Adrenal gland (tissue), 12 donors: ENCODE data around the gene LAMTOR2. TPM values are rescaled to one million over a fixed set of nuclear protein-coding genes. Genes with fewer than 3 reads are reported as not detected.

Experiments
- DNase-seq, 7 donors: peaks; one replicate each; pipeline ENCODE4 v3.0.0-alpha.2; 2019 to 2020
- H3K27ac ChIP-seq, 5 donors: fragments of 200-600 bp; sonication (generic) in 4 of 5; 1 replicate in 3 of 5; 2 replicates in 2 of 5; pipeline versions ENCODE4 v1.5.1 to v1.8.0; 2016 to 2020; ENCODE audit warnings: mild to moderate bottlenecking in 1 of 5
- H3K27me3 ChIP-seq: fragments of 200-600 bp; 2 replicates; pipeline ENCODE4 v1.8.0; 2021
- H3K36me3 ChIP-seq, 2 donors: fragments of 200-600 bp; replicated peaks in 1 of 2; 1 replicate in 1 of 2; 2 replicates in 1 of 2; pipeline versions ENCODE4 v1.5.1 to v1.8.0; 2018 to 2022
- H3K4me1 ChIP-seq, 2 donors: fragments of 200-600 bp; replicated peaks in 1 of 2; 1 replicate in 1 of 2; 2 replicates in 1 of 2; pipeline versions ENCODE4 v1.5.1 to v1.8.0; 2018 to 2021
- H3K4me3 ChIP-seq, 4 donors: fragments of 200-600 bp; sonication (generic) in 3 of 4; one replicate each; pipeline ENCODE4 v1.5.1; 2016 to 2018
- H3K9me3 ChIP-seq, 3 donors: fragments of 200-600 bp; sonication (generic) in 1 of 3; replicated peaks in 1 of 3; 1 replicate in 2 of 3; 2 replicates in 1 of 3; pipeline versions ENCODE4 v1.5.1 to v1.8.0; 2016 to 2021
- POLR2A ChIP-seq, 2 donors: fragments of 450-650 bp; IDR thresholded peaks; one replicate each; pipeline ENCODE4 v1.6.1; 2017; ENCODE audit warnings: antibody characterized with exemption in 2 of 2, mild to moderate bottlenecking in 2 of 2, moderate library complexity in 1 of 2
- WGBS, 4 donors: extraction: QIAGEN DNeasy Blood & Tissue Kit in 2 of 4; methylation state at CpG; one replicate each; pipeline versions ENCODE4 v1.1.5 to v1.1.7; 2013 to 2017; 5-methylcytosine and 5-hydroxymethylcytosine counted together
- intact Hi-C, 2 donors: fragments of 100-400 bp; cut with DNase I; formaldehyde crosslinking; loops; one replicate each; pipeline versions ENCODE4 v1.14.1 to v1.15.0; 2022 to 2023
- polyA plus RNA-seq, 3 donors: library from polyadenylated mRNA; stranded (reverse); fragments of 200-250 nt in 2 of 3; fragments of 350-450 nt in 1 of 3; fragmentation: Illumina TruSeq in 1 of 3; extraction: RNeasy Lipid Tissue Mini Kit (QIAGEN cat#74804) in 1 of 3; gene quantifications; one replicate each; pipeline ENCODE4 v1.2.3, GENCODE V29; 2013 to 2014
- total RNA-seq, 9 donors: library from RNA; depleted of rRNA in 4 of 9; stranded (reverse); fragments of >200 nt in 4 of 9; fragments of 120-200 nt in 1 of 9; fragmentation: NEBNext Ultra II Directional in 1 of 9; extraction: Animal tissue kit (Norgen Biotek cat#: 25700) in 1 of 9; gene quantifications; one replicate each; pipeline versions ENCODE4 v1.1.0 to v1.2.4, GENCODE V29; 2013 to 2023
- TF ChIP-seq, protein P1 (sequence below), 6 experiments: fragments of 450-650 bp in 4 of 6; fragments of 200-600 bp in 2 of 6; sonication (generic) in 1 of 6; IDR thresholded peaks; 1 replicate in 5 of 6; 2 replicates in 1 of 6; pipeline versions ENCODE4 v1.5.1 to v1.8.0; 2016 to 2021; ENCODE audit warnings: antibody characterized with exemption in 6 of 6, mild to moderate bottlenecking in 2 of 6, moderate library complexity in 1 of 6
- donor health status: healthy with polysubstance abuse.
- donor health status: Bipolar disorder and iron deficiency.
- donor health status: DM: yes; HTN: yes; CAD: no.
- donor health status: DM: no; HTN: no; CAD: no.
- donor health status: DM: no; HTN: no; CAD: no.
- donor health status: DM: yes; HTN: yes; CAD: no.

LAMTOR2 gene
- total and polyA plus RNA-seq, 12 donors = 53.6 to 216 (median 86.3) TPM

DNA sequence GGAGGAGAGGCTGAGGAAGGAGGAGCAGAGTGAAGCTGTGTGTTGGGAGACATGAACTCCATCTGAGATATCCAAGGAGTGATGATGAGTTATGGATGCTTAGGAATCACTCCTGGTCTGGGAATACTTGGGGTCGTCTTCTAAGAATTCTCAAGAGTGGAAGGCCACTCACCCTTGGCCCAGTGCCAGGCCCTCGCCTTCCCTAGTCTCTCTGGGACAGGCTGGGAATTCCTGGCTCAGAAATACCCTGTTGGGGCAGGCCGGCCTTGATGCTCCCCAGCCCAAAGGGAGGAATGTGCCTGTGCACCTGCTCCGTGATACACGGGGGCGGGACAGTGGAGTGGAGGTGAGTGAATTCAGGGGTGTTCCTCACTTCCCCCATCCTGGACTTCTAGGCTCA lies 47.3 kb downstream of the LAMTOR2 start:
- DNase-seq = peak in 1 of 7 donors; percentile 61
- TF ChIP-seq, protein P1, sequence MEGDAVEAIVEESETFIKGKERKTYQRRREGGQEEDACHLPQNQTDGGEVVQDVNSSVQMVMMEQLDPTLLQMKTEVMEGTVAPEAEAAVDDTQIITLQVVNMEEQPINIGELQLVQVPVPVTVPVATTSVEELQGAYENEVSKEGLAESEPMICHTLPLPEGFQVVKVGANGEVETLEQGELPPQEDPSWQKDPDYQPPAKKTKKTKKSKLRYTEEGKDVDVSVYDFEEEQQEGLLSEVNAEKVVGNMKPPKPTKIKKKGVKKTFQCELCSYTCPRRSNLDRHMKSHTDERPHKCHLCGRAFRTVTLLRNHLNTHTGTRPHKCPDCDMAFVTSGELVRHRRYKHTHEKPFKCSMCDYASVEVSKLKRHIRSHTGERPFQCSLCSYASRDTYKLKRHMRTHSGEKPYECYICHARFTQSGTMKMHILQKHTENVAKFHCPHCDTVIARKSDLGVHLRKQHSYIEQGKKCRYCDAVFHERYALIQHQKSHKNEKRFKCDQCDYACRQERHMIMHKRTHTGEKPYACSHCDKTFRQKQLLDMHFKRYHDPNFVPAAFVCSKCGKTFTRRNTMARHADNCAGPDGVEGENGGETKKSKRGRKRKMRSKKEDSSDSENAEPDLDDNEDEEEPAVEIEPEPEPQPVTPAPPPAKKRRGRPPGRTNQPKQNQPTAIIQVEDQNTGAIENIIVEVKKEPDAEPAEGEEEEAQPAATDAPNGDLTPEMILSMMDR (IDR thresholded peaks at IDR 0.05) = no peak
- TF ChIP-seq POLR2A (IDR thresholded peaks at IDR 0.05) = no peak
- WGBS, 4 donors = 56 to 68% (median 58%) methylated on average over 5 to 6 of the region's 6 CpGs

DNA sequence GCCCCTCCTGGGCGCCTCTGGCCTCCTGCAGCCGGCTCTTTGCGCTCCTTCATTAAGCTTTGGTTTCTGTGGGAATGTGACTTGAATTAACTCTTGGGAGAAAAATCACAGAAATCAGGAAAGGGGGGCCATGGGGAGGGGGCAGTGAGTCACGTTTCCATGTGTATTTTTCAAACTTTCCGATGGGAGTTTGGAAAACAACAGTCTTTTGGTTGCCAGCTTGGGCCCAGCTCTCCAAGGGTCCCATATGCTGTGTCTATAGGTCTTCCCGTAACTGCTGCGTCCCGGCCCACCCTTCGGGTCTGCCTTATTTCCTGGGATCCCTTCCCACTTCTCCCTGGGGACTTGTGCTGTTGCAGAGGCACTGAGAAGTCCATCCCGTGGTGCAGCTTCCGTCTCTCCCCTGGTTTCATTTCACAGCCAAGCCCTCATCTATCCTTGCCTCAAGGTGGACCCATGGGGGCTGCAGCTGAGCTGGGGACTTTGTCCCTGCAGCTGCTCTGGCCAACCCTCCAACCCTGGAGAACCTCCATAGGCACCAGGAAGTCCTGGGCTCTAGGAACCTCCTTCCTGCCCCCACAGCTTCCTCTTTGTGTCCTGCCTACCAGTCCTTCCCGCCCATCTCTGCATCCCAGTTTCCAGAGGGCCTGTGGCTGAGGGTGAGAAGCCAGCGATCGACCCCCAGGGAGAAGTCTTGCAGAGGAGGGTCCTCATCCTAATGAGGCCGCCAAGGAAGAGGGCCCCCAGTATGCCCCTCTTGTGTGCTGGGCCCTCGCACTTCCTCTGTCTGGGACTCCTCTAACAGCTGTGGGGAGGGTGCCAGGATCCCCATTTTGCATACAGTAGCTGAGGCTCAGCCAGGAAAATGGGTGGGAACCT lies 48.3 kb downstream of the LAMTOR2 start:
- intact Hi-C loops = no loop called here

More for the DNA sequence above, 47.3 kb downstream of the LAMTOR2 start:
- Histone ChIP-seq H3K4me1 (peaks cover 14 to 65% of the 10 kb centered on the region in 2 donors), H3K4me3 (no peak overlapping the region), H3K27me3 (no peaks in the 10 kb centered on the region), H3K27ac (no peak overlapping the region), H3K36me3 (no peaks in the 10 kb centered on the region), H3K9me3 (no peaks in the 10 kb centered on the region)
- intact Hi-C loops = no loop called here

DNA sequence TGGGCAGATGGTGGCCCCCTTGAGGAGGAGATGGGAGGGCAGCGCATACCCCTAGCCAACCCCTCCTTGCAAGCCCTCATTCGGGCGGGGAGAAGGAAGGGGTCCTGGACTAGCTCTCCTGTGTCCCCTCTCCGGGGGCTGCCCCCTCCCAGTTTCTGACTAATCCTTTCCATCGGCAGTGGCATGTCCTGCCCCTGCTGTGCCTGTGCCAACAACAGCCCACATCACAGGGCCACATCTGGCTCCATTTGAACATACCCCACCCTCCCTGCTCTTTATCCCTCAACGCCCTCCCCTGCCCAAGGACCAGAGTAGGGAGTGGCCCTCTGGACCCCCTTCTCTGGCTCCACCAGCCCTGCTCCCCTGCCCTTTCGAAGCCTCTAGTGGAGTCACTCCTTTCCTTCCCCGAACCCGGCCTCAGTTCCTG lies 49.0 kb downstream of the LAMTOR2 start:
- no peak for TF ChIP-seq POLR2A (IDR thresholded peaks at IDR 0.05)
- TF ChIP-seq, protein P1 (IDR thresholded peaks at IDR 0.05) = no peak
- peak in 1 of 7 donors; percentile 65 for DNase-seq
- Histone ChIP-seq H3K4me3 (no peak overlapping the region), H3K27me3 (no peaks in the 10 kb centered on the region), H3K4me1 (peaks cover 11 to 64% of the 10 kb centered on the region in 2 donors), H3K9me3 (no peaks in the 10 kb centered on the region), H3K27ac (peak overlapping the region in 3 of 5 donors; percentile 11 to 97 (median 91)), H3K36me3 (no peaks in the 10 kb centered on the region)
- intact Hi-C loops = no loop called here
- 63 to 91% (median 67%) methylated on average over 7 to 9 of the region's 9 CpGs for WGBS, 4 donors

More for the DNA sequence above, 48.3 kb downstream of the LAMTOR2 start:
- WGBS, 4 donors = 69 to 80% (median 74%) methylated on average over 12 to 16 of the region's 16 CpGs
- DNase-seq = no peak
- Histone ChIP-seq H3K9me3 (no peaks in the 10 kb centered on the region), H3K4me1 (peaks cover 11 to 64% of the 10 kb centered on the region in 2 donors), H3K27me3 (no peaks in the 10 kb centered on the region), H3K4me3 (no peak overlapping the region), H3K27ac (peak overlapping the region in 4 of 5 donors; percentile 7 to 97 (median 51)), H3K36me3 (no peaks in the 10 kb centered on the region)
- no peak for TF ChIP-seq POLR2A (IDR thresholded peaks at IDR 0.05)
- TF ChIP-seq, protein P1 (IDR thresholded peaks at IDR 0.05) = no peak

DNA sequence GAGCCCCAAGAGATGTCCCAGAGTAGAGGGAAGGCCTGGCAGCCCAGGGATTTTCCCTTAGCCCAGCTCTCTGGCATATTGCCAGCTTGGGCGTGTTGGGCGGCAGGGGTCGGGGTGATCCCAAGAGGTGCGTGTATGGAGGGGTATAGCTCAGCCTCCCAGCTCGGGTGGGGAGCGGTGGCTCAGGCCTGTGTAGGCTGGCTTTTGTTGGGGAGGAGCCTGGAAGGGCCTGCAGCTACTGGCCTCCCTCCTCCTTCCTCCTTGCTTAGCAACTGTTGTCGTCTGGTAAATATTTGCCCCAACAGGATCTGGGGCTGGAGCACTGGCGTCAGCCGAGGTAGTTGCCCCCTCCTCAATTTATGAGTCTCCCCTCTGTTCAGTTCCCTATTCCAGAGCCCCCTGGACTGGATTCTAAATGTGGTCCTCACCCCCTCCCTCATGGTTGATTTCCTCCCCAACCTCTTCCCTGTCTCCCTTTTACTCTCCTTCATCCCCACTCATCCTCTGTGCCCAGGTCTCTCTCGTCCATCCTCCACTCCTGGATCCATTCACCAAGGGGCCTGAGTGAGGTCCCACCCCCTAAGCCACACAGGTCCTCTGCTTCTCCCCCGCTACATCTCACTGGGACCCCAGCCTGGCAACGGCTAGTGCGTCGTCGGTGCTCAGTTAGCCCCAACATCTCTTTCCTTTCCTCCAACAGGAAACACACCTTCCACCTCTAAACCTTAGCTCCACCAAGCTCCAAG lies 49.7 kb downstream of the LAMTOR2 start:
- intact Hi-C loops = no loop called here
- H3K4me1 ChIP-seq = peaks cover 11 to 69% of the 10 kb centered on the region in 2 donors
- no peaks in the 10 kb centered on the region for H3K9me3 ChIP-seq
- H3K27me3 ChIP-seq = no peaks in the 10 kb centered on the region
- H3K4me3 ChIP-seq = no peak overlapping the region
- H3K27ac ChIP-seq = peak overlapping the region in 3 of 5 donors; percentile 1 to 97 (median 91)
- DNase-seq = peak in 3 of 7 donors; percentile 48 to 78 (median 61)
- no peaks in the 10 kb centered on the region for H3K36me3 ChIP-seq
- TF ChIP-seq, protein P1 (IDR thresholded peaks at IDR 0.05) = no peak
- no peak for TF ChIP-seq POLR2A (IDR thresholded peaks at IDR 0.05)
- 36 to 55% (median 43%) methylated on average over 9 to 15 of the region's 15 CpGs for WGBS, 4 donors
